Loucy (cell line): ENCODE data around the gene FRAT1.

ENCODE experiments used
- H2AFZ ChIP-seq: fragments of 200-600 bp; sonication (generic); 2 replicates; pipeline ENCODE4 v1.6.0; 2016; ENCODE audit warnings: antibody characterized with exemption, mild to moderate bottlenecking, low read length, moderate library complexity
- H3F3A ChIP-seq: fragments of 200-600 bp; 2 replicates; pipeline ENCODE4 v1.6.0; 2016; ENCODE audit warnings: antibody characterized with exemption, low read depth, mild to moderate bottlenecking
- H3K27me3 ChIP-seq: fragments of 200-600 bp; sonication (generic); 2 replicates; pipeline ENCODE4 v1.6.1; 2014; ENCODE audit warnings: low read length, mild to moderate bottlenecking; ENCODE audit not compliant: insufficient read depth, poor library complexity, severe bottlenecking
- H3K36me3 ChIP-seq: fragments of 200-600 bp; sonication (generic); 2 replicates; pipeline ENCODE4 v1.6.1; 2016; ENCODE audit warnings: low read length; ENCODE audit not compliant: insufficient read depth
- H3K4me1 ChIP-seq: fragments of 200-600 bp; sonication (generic); 2 replicates; pipeline ENCODE4 v1.5.1; 2014; ENCODE audit warnings: low read length, mild to moderate bottlenecking; ENCODE audit not compliant: insufficient read depth, poor library complexity, severe bottlenecking
- H3K4me2 ChIP-seq: fragments of 200-600 bp; sonication (generic); 2 replicates; pipeline ENCODE4 v1.6.0; 2014; ENCODE audit warnings: antibody characterized with exemption, low read length, low read depth, mild to moderate bottlenecking; ENCODE audit not compliant: poor library complexity, severe bottlenecking
- H3K4me3 ChIP-seq: fragments of 200-600 bp; sonication (generic); 2 replicates; pipeline ENCODE4 v1.5.1; 2014; ENCODE audit warnings: low read length, mild to moderate bottlenecking, mixed read lengths; ENCODE audit not compliant: poor library complexity, severe bottlenecking
- H3K79me2 ChIP-seq: fragments of 200-600 bp; sonication (generic); 2 replicates; pipeline ENCODE4 v1.6.1; 2014; ENCODE audit warnings: low read length; ENCODE audit not compliant: insufficient read depth
- H3K9ac ChIP-seq: fragments of 200-600 bp; sonication (generic); 2 replicates; pipeline ENCODE4 v1.6.0; 2014; ENCODE audit warnings: mild to moderate bottlenecking, low read depth, low read length, moderate library complexity; ENCODE audit not compliant: poor library complexity, severe bottlenecking
- H3K9me2 ChIP-seq: fragments of 200-600 bp; sonication (generic); replicated peaks from 2 replicates; pipeline ENCODE4 v1.6.1; 2016; ENCODE audit warnings: low read depth, low read length, mixed read lengths
- H3K9me3 ChIP-seq: fragments of 200-600 bp; sonication (generic); 2 replicates; pipeline ENCODE4 v1.6.1; 2014; ENCODE audit warnings: mild to moderate bottlenecking, antibody characterized with exemption, low read length, low read depth; ENCODE audit not compliant: insufficient read depth
- H4K20me1 ChIP-seq: fragments of 200-600 bp; sonication (generic); 2 replicates; pipeline ENCODE4 v1.6.0; 2014; ENCODE audit warnings: antibody characterized with exemption, low read length, mild to moderate bottlenecking; ENCODE audit not compliant: insufficient read depth, poor library complexity, severe bottlenecking
- EZH2phosphoT487 ChIP-seq: fragments of 200-600 bp; IDR thresholded peaks from 2 replicates; pipeline ENCODE4 v1.6.1; 2018; ENCODE audit warnings: antibody characterized with exemption, mild to moderate bottlenecking, moderate library complexity, borderline replicate concordance
- TF ChIP-seq, protein P1 (sequence below): fragments of 200-600 bp; sonication (generic); conservative IDR thresholded peaks from 2 replicates; pipeline ENCODE4 v1.5.1; 2014; ENCODE audit warnings: mild to moderate bottlenecking, antibody characterized with exemption, low read length

Gene FRAT1

DNA sequence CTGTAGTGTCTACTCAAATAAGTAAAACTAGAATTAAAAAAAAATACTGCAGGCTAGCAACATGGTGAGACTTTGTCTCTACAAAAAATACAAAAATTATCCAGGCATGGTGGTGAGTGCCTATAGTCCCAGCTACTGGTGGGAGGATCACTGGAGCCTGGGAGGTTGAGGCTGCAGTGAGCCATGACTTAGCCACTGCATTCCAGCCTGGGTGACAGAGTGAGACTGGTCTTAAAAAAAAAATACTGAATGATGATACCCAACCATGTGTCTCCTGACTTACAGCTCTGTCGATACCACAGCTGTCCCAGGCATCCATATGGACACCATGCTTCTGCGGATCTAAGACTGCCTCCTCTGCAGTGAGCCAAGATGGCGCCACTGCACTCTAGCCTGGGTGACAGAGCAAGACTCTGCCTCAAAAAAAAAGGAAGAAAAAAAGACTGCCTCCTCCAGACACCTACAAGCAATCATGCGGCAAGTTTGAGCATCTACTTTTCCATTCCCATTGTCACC is 7.9 kb upstream of the FRAT1 start:
- H3K36me3 ChIP-seq: no peaks in the 10 kb centered on the region
- H3K9me3 ChIP-seq: no peaks in the 10 kb centered on the region
- H3K4me2 ChIP-seq: no peak overlapping the region
- no peaks in the 10 kb centered on the region for H4K20me1 ChIP-seq
- no peaks in the 10 kb centered on the region for H3K27me3 ChIP-seq
- no peaks in the 10 kb centered on the region for H3K9me2 ChIP-seq
- H3K4me3 ChIP-seq: no peak overlapping the region
- no peaks in the 10 kb centered on the region for H3F3A ChIP-seq
- no peaks in the 10 kb centered on the region for H3K79me2 ChIP-seq
- no peak for TF ChIP-seq EZH2phosphoT487
- TF ChIP-seq, protein P1, sequence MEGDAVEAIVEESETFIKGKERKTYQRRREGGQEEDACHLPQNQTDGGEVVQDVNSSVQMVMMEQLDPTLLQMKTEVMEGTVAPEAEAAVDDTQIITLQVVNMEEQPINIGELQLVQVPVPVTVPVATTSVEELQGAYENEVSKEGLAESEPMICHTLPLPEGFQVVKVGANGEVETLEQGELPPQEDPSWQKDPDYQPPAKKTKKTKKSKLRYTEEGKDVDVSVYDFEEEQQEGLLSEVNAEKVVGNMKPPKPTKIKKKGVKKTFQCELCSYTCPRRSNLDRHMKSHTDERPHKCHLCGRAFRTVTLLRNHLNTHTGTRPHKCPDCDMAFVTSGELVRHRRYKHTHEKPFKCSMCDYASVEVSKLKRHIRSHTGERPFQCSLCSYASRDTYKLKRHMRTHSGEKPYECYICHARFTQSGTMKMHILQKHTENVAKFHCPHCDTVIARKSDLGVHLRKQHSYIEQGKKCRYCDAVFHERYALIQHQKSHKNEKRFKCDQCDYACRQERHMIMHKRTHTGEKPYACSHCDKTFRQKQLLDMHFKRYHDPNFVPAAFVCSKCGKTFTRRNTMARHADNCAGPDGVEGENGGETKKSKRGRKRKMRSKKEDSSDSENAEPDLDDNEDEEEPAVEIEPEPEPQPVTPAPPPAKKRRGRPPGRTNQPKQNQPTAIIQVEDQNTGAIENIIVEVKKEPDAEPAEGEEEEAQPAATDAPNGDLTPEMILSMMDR: no peak
- H3K4me1 ChIP-seq: no peaks in the 10 kb centered on the region
- no peak overlapping the region for H3K9ac ChIP-seq
- no peak overlapping the region for H2AFZ ChIP-seq

- TF ChIP-seq, protein P1: no peak
- TF ChIP-seq EZH2phosphoT487: no peak
- no peaks in the 10 kb centered on the region for H3K4me1 ChIP-seq
Observed at GRCh38 chr10:97312897-97313296, 6.2 kb upstream of the FRAT1 start.

DNA sequence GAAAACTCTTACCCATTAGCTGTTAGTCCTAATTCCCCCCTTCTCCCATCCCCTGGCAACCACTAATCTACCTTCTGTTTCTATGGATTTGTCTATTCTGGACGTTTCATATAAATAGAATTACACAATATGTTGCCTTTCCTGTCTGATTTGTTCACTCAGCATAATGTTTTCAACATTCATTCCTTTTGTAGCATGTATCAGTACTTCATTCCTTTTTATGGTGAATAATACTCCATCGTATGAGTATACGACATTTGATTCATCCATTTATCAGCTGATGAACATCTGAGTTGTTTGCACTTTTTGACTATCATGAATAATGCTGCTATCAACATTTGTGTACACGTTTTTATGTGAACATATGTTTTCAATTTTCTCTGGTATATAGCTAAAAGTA is 4.4 kb upstream of the FRAT1 start:
- H3K27me3 ChIP-seq: no peaks in the 10 kb centered on the region
- H2AFZ ChIP-seq: no peak overlapping the region
- no peak overlapping the region for H3K9ac ChIP-seq
- TF ChIP-seq EZH2phosphoT487: no peak
- TF ChIP-seq, protein P1: no peak
- H3K4me1 ChIP-seq: no peaks in the 10 kb centered on the region
- H3K4me2 ChIP-seq: no peak overlapping the region
- no peaks in the 10 kb centered on the region for H3K79me2 ChIP-seq
- no peaks in the 10 kb centered on the region for H3K9me2 ChIP-seq
- H3F3A ChIP-seq: no peaks in the 10 kb centered on the region
- no peaks in the 10 kb centered on the region for H4K20me1 ChIP-seq
- no peaks in the 10 kb centered on the region for H3K9me3 ChIP-seq
- H3K4me3 ChIP-seq: no peak overlapping the region
- no peaks in the 10 kb centered on the region for H3K36me3 ChIP-seq

More at GRCh38 chr10:97312897-97313296, 6.2 kb upstream of the FRAT1 start:
- no peaks in the 10 kb centered on the region for H3K36me3 ChIP-seq
- H2AFZ ChIP-seq: no peak overlapping the region
- H4K20me1 ChIP-seq: no peaks in the 10 kb centered on the region
- H3K9me2 ChIP-seq: no peaks in the 10 kb centered on the region
- H3K9me3 ChIP-seq: no peaks in the 10 kb centered on the region
- H3K4me2 ChIP-seq: no peak overlapping the region
- H3K79me2 ChIP-seq: no peaks in the 10 kb centered on the region
- H3K27me3 ChIP-seq: no peaks in the 10 kb centered on the region
- H3K9ac ChIP-seq: no peak overlapping the region
- H3K4me3 ChIP-seq: no peak overlapping the region
- no peaks in the 10 kb centered on the region for H3F3A ChIP-seq
